ENCODE results near the gene ENOX1.
"Not testable (repeated sequence)": the region's sequence is repeated elsewhere in the genome, so short reads cannot be mapped to it uniquely, and the experiment has no call there.

ENOX1 gene

GRCh38 chr13:43373400-43373799 lies 413.4 kb downstream of the ENOX1 start:
- no peak for DNase-seq

DNA sequence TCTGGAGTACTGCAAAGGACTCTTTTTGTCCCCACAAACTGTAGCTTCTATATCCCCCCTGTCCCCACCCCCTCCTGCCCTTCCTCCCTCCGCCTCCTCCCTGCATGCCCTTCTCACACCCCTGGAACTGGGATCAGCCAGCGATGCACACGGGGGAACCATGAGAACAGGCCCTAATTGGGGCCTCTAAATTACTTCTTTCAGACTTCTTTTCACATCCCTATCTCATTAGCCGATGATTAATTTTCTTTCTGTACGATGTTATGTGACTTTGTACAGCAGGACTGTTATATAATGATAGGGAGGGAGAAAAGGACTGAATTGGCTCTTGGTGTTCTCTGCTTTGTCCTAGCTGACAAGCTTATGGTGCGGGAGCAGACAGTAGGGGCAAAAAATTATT lies 415.9 kb downstream of the ENOX1 start:
- DNase-seq: no peak

DNA sequence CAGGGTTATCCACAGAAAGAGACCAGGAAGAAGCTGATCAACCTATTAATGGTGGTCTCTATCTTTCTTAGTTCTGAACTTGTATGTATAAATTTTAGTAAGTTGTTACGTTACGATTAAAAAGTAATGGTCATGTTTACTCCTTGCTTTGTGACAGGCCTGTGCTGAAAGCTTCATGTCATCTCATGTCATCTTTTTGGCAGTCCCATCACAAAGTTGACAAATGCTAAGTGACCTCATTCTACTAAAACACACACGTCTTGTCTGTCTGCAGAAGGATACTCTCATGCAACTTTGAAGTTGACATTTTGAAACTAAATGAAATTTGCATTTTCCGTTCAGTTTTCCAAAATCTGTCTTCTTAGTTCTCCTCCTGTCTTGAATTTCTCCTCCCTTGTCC lies 417.5 kb downstream of the ENOX1 start:
- no peak for DNase-seq

DNA sequence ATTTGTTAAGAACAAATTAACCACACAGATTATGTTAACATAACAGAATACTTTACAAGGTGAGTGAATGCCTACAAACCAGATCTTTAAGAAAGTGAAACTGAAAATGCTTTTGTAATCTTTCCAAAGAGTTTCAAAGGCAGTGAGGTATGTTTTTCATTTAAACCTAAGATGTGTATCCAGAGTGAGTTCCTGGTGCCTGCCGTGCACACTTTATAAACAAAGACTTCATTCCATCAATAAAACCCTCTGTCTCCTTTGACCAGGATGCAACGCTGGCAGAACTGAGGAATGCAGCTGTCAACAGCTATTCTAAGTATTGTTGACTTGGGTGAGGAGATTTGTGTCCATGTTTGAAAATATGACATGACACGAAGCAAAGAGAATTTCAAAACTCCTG lies 418.8 kb downstream of the ENOX1 start:
- no peak for DNase-seq

DNA sequence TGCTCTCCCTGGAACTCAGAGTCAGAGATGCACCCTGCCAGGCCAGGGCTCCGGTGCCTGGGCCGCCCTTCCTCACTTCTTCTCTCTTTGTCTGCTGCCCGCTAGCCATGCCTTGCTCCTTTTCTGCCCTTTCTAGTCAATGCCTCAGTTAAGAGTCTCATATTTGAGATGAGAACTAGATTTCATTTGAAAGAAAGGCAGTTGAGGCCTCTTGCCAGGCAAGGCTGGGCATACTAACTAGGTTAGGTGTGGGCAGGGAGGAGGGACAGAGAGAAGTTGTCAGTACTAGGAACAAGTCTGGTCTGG lies 421.8 kb downstream of the ENOX1 start:
- no peak for DNase-seq

DNA sequence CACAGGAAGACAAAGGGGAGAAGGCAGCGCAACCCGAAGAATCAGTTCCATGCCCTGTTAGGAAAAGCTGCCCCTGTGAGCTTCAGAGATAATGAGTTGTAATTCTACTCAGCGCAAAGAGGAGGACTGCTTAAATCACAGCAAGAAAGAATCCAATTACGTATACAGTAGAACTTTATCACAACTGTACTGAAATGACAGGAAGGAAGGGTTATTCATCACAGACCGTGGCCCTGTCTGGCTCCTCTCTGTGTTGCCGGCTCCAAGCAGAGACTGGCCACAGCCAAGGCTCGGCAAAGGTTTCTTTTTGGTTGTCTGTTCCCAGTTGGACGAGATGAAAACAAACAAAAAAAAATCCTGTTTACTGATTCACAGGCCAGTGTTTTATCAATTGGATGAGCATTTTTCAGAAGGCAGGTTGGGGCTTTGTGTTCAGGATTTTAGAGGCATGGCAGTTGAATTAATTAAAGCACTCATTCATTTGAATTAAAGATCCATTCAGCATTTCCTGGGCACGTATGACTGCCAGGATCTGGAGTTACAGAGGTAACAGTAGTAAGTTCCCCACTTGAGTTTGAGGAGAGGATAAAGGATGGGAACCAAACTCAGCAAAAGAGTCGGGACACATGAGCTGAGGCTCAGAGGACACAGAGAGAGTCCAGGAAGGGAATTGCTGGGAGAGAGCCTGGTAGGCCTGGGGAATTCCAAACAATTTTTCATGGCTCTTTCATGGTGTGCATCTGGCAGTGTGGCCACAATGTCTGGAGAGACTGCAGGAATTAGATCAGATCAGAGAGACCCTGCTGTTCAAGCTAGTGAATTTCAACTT lies 422.3 kb downstream of the ENOX1 start:
- no peak for DNase-seq

GRCh38 chr13:43363156-43363953 lies 423.4 kb downstream of the ENOX1 start:
- no peak for DNase-seq

DNA sequence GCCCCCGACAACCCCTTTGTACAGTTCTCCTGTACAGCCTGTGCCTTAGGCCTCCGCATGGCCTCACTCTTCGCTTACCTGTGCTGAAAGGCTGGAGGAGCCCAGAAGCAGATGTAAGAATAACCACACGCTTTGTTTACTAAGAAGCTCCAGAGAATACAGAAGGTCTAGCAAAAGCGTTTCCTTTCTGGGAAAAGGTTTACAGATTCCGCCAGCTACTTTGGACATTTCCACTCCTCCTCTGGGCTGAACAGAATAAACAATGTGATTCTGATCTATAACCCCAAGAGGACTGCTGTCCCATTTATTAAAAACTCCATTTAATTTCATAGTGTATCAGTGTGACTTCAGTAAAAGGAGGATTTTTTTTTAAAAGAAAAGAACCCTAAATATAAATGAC lies 424.2 kb downstream of the ENOX1 start:
- DNase-seq: no peak

GRCh38 chr13:43360892-43361610 lies 425.7 kb downstream of the ENOX1 start:
- no peak for DNase-seq

DNA sequence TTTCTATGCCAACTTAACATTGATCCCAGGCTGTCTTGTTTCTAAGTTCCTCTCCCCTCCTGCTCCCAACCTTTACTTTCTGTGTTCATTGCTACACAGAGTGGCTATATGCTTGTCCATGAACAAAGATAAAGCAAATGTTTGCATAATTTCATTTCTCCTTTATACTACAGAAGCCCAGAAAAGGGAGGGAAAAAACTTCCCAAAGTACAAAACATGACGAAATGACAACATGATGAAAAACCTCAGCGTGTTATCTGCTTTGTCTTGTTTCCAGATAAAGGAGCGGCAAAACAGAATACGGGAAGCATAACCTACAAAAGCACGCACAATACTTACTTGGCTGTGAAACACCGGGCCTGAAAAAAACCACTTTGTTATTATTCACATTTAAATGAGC lies 426.6 kb downstream of the ENOX1 start:
- no peak for DNase-seq

GRCh38 chr13:43359536-43359935 lies 427.2 kb downstream of the ENOX1 start:
- no peak for DNase-seq

- no peak for DNase-seq
These were observed 429.2 kb downstream of the ENOX1 start for GRCh38 chr13:43357564-43357963.

DNA sequence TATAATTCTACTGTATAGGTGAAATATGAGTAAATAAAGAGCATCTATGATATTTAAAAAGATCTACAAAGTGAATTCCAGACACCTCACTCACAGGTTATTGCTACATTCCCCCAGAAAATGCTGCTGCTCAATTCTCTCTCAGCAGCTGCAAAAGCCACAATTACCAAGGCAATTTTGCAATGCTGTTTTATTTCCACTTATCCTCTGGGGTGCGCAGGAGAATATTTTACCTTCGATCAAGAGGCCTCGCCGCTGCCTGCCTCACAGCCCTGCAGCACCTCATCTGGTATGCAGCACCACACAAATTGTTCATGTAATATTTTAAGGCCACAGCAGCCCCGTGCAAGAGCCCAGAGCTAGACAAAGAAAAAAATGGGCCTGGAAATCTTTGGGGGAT lies 430.2 kb downstream of the ENOX1 start:
- no peak for DNase-seq

DNA sequence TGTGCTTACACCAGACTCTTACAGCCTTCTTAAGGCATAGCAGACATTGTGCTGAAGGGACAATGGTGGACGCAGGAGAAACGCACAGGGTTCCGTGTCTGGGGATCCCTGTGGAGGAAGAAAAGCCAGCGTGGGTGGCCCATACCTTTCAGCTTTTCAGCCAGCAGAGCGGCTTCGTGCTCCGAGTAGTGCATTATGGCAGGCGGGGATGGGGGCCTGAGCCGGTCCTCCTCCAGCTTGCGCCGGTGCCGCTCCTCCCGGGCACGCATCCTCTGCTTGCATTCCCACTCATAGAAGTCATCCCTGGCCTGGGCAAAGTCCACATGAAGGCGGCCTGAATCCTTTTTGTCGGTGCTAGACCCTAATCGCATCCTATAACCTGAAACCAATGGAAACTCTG lies 431.0 kb downstream of the ENOX1 start:
- DNase-seq: no peak

GRCh38 chr13:43354153-43354945 lies 432.4 kb downstream of the ENOX1 start:
- DNase-seq: no peak

DNA sequence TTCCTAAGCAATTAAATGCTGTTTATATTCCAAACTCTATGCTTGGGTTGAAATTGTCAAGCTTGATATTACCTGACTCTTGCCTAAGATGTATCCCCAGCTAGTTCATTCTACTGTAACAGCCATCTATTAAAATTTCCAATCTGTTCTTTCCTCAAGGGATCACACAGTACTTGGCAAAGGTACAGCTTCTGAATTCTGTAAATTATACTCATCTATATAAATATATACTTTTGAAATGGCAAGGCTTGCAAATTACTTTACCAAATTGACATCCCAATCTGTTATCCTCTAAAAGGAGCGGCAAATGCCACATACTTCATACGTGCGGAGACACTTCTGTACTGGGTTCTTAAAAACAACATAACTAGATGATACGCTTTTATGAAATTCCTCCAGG lies 433.1 kb downstream of the ENOX1 start:
- DNase-seq: no peak

DNA sequence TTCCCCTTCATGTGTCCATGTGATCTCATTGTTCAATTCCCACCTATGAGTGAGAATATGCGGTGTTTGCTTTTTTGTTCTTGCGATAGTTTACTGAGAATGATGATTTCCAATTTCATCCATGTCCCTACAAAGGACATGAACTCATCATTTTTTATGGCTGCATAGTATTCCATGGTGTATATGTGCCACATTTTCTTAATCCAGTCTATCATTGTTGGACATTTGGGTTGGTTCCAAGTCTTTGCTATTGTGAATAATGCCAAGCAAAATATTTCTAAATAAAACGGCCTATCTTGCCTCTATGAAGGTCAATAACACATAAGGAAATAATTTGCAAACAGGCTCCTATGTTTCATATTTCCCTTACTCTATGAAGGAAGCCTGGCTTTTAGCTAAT lies 435.2 kb downstream of the ENOX1 start:
- not testable (repeated sequence) for DNase-seq

- DNase-seq: no peak
These were observed 438.4 kb downstream of the ENOX1 start for GRCh38 chr13:43348397-43348796.

GRCh38 chr13:43347877-43348276 lies 438.9 kb downstream of the ENOX1 start:
- no peak for DNase-seq

GRCh38 chr13:43346427-43346826 lies 440.3 kb downstream of the ENOX1 start:
- no peak for DNase-seq

GRCh38 chr13:43343645-43344044 lies 443.1 kb downstream of the ENOX1 start:
- no peak for DNase-seq

DNA sequence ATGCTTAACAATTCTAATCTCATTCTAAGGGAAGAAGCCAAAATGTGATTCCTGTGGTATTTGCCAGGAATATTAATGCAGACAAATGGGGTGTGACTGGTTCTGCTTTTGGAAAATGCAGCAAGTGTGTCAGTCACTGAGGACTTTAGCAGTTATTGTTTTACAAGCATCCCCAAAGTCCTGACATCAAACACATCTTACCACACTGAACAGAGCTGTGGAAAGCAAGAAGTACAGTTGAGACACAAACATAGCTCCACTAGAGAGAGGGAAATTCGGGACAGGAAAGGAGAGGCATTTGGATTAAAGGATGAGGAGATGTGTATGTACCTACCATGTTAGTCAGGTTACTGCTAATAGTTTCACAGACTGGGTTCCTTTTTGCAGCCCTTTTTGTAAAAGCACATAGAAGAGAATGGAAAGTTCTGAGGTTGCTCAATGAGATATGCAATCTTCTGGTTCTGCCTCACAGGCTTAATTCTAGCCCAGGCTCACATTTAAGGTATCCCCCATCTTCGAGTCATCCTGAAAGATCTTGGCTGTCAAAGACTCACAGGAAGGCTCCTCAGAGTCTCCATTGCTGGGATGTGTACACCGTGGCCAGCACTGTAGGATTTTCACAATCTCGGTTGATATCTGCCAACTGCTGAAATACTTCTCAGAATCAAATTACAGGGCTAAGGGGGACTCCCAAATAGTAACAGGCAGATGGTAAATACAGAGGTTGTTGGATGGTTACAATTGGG lies 446.8 kb downstream of the ENOX1 start:
- no peak for DNase-seq

Data from NCI-H1105 (cell line).